ENCODE results near the gene C2CD3.
"Not testable (repeated sequence)": the region's sequence is repeated elsewhere in the genome, so short reads cannot be mapped to it uniquely, and the experiment has no call there.

C2CD3 gene

DNA sequence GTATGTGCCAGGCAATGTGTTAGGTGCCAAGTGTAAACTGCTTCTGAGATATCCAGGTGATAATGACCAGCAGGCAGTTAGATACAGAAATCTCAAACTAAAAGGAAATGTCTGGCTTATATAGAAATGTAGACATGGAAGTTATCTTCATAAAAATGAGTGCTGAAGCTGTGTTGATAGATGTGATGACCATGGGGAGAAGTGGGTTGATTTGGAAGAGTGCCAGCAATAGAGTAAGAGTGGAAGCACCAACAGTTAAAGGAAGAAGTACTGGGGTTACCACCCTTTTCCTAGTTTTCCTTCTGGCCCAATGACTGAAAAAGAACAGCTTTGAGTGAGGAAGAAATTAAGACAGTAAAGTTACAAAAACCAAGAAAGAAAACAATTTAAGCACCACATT, 68.5 kb downstream of the C2CD3 start:
- DNase-seq = no peak

DNA sequence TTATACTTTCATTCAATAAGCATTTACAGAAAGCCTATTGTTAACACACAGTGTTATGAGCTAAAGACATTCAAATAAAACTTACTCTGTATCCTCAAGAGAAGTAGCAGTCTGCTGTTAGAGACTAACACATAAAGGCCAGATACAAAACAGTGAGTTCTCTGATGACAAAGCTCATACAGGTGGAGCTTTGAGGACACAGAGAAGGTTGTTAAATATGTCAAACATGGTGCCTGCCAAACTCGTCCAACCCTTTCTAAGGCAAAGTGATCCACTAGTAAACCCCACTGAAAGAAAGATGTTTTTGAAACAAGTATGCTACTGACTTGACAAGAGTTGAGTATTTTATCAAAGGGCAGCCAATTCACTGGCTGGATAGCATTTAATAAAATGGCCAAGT, 70.1 kb downstream of the C2CD3 start:
- no peak for DNase-seq

DNA sequence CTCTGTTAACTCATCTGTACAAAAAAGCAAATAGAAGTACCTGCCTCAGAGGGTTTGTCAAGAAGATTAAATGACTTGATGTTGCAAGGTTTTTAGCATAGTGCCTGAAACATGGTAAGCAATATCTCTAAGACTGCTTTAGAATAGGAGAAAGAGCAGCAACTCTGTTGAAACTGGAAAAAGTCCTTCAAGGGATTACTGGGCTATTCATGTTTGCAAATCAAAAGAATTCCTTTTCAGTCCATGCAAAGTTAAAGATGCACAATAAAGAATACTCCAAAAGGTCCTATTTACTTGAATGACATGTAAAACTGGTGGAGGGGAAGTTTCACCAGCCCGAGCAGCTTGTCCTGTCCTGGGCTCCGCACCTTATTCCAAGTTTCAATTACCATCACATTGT, 70.6 kb downstream of the C2CD3 start:
- no peak for DNase-seq

DNA sequence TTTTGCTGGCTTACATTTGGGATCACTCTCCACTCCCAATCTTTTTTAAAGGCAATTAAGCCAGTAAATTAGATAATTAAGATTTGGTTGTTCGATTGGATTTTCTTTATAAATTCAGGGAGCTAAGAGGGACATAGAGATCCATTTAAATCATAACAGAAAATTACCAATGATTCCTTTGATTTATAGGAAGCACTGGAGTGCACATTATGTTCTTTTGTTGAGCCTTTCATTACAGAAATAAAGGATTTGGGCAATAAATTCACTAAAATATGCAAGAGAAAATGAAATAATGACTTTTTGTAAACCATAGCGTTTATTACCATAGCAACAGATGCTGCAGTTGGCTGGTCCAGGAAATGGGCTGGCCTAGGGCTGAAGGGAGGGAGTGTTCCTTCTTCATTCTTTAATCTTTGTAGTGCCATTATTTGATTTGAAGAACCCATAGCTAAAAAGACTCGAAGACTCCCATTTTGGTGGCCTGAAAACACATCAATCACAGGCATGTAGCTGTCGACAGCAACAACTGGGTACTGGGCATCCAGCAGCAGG, 73.0 kb downstream of the C2CD3 start:
- DNase-seq = no peak

DNA sequence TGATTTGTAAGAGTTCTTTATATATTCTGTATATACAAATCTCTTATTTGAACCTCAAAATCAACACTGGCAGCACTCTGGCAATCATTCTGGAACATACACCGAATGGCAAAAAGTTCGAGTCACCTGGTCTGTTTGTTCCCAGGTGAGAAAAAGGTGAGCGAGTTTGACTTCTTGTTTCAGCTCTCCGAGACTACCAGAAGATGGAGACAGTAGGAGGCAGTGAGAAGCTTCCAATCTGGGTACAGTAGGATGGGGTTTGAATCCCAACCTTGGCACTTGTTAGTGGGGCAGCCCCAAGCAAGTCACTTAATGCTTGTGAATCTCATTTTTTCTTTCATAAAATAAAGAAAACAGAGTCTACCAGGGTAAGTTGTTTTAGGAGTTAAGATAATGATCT, 76.4 kb downstream of the C2CD3 start:
- no peak for DNase-seq

DNA sequence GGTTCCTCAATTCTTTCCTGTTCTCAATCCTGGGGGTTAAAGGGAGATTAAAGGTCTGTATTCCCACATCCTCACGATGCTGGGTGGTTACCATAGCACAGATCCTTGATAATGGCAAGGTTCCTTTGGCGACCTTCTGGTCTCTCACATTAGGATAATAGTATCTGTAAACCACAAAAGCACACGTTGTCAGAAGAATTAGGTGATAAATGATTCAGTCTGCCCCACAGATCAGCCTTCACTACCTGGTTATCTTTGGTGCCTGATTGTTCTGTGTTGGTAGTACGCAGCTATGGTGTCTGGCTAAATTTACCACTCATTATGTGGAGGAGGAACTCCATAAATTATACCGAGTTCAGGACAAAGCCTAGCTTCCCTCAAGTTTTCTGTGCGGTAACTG, 78.4 kb downstream of the C2CD3 start:
- no peak for DNase-seq

DNA sequence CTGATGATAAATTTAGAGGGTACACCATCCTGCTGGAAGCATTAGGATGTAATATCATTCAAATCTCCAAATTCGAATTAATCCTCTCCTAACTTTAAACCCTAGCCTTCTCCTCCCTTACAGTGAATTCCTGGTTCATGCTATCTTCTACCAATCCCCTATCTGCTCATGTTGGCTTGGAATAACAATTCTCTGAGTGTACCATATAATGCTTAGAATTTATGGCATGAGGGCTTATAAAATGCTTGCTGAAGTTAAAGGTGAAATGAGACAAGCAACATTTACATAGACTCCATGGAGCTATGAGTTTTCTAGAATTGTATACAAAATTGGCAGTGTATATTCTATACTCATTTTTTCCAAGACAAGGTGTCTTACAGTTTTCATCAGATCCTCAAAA, 79.3 kb downstream of the C2CD3 start:
- no peak for DNase-seq

DNA sequence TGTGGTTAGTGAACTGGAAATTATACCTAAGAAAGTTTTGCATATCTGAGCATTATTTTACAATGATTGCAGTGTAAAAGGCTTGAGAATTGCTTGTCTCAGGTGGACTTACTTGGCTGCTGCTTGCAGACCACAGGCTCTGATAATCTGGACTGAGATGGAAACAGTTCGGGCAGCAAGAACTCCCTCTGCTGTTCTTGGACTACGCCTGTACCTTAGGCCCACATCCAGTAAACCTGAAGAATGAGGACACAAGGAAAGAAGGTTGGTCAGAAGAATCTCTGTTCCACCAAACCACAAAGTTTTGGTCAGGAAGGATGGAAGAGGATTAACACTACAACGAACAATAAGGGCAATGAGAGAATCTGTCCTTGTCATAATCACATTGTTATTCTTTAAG, 80.1 kb downstream of the C2CD3 start:
- no peak for DNase-seq

DNA sequence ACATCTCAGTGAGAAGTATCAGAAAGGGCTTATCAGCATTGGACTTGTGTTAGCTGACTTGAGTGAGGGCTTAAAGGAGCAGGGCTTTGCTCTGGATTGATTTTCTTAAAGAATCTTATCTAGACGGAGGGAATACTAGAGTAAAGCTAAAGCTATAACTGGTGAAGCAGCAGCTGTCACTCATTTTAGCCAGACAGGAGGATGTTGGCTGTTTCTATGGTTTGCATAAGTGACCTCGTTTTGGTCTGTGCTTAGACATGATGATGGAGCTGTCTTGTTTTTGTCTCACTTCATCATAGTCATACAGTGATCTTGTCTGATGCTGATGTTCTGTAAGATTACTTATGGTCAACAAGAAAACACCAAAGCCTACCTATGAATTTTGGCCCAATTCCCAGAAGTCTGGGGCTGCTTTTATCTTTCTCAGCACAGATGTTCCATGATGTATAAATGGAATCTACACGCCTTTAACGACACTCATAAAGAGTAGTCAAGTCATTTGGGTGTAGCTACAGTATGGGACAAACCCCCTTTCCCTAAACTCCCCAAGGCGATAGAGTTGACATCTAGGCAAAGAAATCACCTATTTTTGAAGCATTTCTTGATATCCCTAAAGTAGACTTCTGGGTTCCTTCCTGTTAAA, 84.4 kb downstream of the C2CD3 start:
- DNase-seq = no peak

DNA sequence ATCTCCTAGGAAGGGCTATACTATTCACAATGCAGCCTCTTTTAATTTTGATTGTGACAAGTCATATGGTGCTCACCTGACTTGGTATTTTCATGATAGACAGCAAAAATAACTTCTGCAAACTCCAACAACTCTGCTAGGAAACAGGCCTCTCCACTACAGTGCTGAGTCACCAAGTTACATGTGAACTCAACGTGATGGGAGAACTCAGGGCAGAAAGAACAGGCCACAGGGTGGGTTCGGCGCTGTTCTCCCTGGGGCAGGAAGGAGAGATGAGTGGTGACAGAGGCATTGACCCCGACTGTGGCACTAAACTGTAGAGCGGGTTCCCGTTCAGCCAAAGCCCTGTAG, 85.3 kb downstream of the C2CD3 start:
- DNase-seq = no peak

DNA sequence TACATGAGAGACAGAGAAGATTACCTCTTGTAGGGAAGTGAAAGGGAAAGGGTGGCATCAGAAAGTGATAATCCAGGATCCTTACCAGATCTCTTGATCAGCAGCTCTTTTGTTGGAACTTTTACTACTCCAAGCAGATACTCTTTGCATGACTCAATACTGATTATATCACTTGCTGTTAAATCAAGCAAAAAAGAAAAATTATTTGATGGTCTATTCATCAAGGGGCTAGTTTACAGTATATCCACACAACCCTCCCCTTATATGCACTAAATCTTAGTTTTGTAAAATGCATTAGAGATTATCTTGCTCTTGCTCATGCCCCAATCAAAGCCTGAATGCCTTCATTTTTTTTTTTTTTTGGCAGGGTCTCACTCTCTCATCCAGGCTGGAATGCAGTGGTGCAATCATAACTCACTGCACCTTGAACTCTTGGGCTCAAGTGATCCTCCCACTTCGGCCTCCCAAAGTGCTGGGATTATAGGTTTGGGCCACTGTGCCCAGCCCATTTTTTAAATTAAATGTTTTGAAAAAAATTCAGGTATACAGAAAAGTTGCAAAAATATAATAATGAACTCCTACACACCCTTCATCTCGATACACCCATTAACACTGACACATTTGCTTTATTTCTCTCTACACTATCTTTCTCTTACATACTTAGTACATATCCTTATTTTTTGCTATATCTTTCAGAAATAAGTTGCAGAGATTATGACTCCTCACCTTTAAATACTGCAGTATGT, 85.8 kb downstream of the C2CD3 start:
- no peak for DNase-seq

DNA sequence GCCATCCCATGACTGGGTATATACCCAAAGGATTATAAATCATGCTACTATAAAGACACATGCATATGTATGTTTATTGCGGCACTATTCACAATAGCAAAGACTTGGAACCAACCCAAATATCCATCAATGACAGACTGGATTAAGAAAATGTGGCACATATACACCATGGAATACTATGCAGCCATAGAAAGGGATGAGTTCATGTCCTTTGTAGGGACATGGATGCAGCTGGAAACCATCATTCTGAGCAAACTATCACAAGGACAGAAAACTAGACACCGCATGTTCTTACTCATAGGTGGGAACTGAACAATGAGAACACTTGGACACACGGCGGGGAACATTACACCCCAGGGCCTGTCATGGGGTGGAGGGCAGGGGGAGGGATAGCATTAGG, 86.9 kb downstream of the C2CD3 start:
- not testable (repeated sequence) for DNase-seq

DNA sequence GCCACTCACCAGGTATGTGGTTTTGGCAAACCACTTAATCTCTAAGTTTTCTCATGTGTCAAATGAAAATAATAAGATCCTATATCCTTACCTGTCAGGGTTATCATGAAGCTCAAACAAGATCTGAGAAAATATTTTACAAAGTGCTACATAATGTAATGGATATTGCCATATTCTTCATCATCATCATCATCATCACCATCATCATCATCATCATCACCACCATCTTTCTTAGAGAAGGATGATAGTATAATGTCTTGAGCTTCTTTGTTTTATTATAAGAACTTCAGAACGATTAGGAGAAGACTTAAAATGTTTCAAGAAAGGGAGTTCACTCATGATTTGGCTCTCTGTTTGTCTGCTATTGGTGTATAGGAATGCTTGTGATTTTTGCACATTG, 89.4 kb downstream of the C2CD3 start:
- no peak for DNase-seq

DNA sequence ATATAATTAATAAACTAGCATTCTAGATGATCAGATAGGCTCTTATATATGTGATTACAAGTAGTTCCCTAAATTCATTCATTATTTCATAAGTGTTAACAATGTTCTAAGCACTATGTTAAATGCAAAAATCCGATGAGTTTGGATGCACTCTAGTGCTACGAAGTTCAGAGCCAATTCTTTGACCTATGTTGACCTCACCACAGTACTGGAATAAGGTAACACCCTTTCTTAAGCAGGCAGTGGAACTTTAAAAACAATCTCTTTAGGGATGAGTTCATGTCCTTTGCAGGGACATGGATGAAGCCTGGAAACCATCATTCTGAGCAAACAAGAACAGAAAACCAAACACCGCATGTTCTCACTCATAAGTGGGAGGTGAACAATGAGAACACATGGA, 93.6 kb downstream of the C2CD3 start:
- no peak for DNase-seq

DNA sequence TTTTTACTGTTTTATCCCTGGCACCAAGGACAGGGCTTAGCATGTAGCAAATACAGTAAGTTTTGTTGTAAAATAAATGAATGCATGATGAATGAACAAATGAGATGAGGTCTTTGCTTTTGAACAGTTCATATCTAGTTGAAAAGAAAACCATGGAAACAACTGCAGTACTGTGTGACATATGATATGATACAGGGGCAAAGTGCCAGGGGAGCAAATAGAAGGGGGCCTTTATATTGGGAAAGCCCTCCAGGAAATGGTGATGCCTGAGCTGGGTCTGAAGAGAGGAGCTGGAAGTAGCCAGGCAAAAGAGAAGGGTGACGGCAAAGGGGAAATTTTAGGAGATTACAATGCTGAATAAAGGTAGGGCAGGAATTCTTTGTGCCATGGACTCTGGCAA, 98.1 kb downstream of the C2CD3 start:
- DNase-seq = no peak

DNA sequence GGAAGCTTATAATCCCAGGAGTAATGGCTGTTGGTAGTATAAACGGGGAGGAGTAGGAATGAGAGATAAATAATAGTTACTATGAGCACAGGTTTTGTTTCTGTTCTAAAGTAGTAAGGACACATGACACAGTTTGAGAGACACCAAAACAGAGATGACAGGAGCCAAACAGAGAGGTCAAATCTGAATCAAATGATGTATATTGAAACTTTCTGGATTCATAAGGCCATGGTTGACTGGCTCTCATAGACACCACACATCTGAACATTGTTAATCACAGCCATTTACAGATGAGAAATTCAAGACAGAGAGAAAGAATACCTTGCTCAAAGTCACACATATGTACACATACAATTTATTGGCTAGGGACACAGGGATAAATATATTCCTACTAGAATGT, 98.5 kb downstream of the C2CD3 start:
- DNase-seq = no peak

DNA sequence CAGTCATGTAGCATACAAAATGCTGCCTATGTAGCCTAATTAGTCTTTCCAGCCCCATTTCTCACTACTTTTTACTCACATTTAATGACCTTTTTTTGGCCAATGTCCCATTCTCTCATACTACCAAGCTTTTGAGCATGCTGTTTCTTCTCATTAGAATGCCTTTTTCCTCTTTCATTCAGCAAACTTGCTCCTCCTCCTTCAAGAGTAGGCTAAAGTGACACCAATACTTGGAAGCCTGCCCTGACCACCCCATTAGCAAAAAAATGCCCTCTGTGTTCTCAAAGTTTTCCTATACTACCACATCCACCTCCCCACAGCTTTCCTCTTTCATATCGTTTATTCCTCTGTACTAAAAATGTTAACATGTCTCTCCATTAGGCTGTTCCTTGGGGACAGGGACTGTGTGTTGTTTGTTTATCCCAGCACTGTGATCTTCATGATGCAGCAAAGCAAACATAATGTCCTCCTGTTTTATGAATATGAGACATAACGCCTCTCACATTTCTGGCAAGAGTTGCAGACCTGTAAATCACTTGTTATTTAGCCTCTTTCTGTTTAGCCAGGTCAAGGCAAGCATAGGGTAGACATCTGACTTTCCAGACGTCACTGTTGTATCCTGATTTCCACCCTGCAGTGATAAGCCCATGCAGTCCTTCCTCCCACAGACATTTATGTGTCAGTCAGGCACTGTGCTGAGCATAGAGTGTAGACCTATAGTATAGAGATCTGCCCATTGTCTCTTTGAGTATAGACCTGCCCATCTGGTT, 99.9 kb downstream of the C2CD3 start:
- no peak for DNase-seq

DNA sequence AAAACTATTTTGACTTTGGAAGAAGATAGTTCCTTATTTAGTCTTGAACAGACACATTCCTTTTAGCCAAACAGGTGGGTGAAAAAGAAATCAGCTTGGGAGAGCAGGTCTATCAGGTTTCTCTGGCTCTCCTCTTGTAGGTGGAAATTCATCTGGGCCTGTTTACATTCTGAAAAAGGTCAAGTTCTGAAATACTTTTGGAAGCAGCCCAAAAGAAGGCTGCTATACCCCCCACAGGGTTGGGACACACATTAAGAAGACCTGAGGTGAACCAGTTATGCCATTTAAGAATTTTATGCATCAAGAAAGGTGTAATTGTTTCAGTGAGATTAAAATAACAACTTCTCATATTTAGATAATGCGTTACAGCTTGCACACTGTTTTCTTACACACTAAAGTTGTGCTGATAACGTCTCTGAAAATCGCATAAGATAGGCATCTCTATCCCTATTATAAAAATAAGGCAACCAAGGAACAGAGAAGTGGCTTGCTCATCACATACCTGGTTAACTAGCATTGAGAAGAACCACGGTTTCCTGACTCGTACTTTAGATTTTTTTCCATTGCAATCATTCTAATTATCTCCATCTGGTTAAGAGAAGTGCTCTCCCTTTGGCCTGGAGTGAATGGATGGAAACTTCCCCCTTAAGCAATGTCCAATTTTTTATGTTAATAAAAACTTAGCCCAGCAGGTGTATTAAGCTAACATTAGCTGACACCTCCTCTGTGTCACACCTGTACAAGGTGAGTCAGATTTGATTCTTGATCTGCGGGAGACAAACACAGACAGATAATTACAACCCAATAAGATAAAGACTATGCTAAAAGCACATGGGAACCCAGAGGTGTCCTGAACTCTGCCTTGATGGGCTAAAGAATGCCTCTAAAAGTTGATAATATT, 101.4 kb downstream of the C2CD3 start:
- no peak for DNase-seq

DNA sequence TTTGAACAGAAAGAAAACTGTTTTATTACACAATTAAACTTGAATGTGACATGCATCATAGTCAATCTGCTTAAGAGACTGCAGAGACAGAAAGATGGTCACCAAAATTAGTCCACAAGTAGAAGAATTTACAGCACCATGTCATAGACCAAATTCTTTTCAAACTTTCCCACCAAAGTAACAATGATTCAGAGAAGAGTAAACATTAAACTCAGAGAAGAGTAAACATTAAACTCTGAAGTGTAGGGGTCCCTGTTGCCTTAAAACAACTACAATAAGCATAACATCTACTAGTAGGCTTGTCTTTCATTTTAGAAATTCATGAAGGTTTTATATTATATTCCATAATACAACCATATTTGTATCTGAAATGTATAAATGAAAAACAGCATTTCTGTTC, 104.1 kb downstream of the C2CD3 start:
- not testable (repeated sequence) for DNase-seq

DNA sequence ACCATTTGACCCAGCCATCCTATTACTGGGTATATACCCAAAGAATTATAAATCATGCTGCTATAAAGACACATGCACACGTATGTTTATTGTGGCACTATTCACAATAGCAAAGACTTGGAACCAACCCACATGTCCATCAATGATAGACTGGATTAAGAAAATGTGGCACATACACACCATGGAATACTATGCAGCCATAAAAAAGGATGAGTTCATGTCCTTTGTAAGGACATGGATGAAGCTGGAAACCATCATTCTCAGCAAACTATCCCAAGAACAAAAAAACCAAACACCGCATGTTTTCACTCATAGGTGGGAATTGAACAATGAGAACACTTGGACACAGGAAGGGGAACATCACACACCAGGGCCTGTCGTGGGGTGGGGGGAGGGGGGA, 105.3 kb downstream of the C2CD3 start:
- DNase-seq = not testable (repeated sequence)

DNA sequence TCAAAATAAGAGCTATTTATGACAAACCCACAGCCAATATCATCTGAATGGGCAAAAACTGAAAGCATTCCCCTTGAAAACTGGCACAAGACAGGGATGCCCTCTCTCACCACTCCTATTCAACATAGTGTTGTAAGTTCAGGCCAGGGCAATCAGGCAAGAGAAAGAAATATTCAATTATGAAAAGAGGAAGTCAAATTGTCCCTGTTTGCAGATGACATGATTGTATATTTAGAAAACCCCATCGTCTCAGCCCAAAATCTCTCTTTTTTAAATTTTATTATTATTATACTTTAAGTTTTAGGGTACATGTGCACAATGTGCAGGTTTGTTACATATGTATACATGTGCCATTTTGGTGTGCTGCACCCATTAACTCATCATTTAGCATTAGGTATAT, 107.2 kb downstream of the C2CD3 start:
- DNase-seq = not testable (repeated sequence)

DNA sequence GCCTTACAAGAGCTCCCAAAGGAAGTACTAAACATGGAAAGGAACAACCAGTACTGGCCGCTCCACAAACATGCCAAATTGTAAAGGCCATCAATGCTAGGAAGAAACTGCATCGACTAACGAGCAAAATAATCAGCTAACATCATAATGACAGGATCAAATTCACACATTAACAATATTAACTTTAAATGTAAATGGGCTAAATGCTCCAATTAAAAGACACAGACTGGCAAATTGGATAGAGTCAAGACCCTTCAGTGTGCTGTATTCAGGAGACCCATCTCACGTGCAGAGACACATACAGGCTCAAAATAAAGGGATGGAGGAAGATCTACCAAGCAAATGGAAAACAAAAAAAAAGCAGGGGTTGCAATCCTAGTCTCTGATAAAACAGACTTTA, 109.2 kb downstream of the C2CD3 start:
- DNase-seq = not testable (repeated sequence)

All from stimulated activated CD8-positive, alpha-beta memory T cell treated with anti-CD3 and anti-CD28 coated beads, Interleukin-4, amount 100 ng/mL, for 48 hours (primary cell).